ENCODE measurements around the gene MUC20. TPM values are rescaled to one million over a fixed set of nuclear protein-coding genes. Genes with fewer than 3 reads are reported as not detected.
A peak's percentile ranks its signal among the peaks of the same experiment; 100 is the strongest.

The MUC20 gene
- total and polyA plus RNA-seq, 5 donors, result 0.86 to 4.8 (median 1.7) TPM

DNA sequence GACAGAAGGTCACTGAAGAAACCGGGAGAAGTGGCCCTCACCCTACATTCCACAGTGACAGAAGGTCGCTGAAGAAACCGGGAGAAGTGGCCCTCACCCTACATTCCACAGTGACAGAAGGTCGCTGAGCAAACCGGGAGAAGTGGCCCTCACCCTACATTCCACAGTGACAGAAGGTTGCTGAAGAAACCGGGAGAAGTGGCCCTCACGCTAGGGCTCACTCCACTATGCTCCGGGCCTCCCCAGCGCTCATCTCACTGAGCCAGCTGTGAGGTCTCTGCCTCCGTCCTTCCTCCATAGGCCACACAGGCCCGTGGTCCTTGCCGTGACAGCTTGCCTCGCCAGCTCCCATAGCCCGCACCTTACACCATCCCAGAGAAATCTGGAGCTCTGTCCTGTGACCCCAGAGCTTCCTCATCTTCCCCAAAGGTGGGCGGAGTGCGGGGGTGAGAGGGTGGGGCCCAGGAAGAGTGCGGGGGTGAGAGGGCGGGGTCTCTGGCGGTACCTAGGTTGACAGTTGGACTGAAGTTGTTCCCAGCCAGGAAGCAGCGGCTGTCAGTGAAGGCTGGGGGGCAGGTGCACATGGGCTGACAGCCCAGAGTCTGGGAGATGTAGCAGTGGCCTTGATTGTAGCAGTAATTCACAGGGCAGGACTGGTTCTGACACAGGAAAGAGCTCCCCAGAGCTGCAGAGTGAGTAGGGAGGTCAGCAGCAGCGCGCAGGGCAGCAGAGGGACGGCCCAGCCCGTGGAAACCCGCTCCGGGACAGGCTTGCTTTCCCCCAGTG lies 32.0 kb downstream of the MUC20 start:
- Histone ChIP-seq H3K4me1 (ENCODE audit: control insufficient read depth, insufficient read depth, low read length) (no peaks in the 10 kb centered on the region), H3K27me3 (ENCODE audit: control insufficient read depth, insufficient read depth) (no peaks in the 10 kb centered on the region), H3K27ac (ENCODE audit: low read length) (no peak overlapping the region), H3K9me3 (ENCODE audit: control insufficient read depth, low read length) (no peaks in the 10 kb centered on the region), H3K4me3 (ENCODE audit: low read length) (no peak overlapping the region)
- ATAC-seq (no peak), DNase-seq (no peak)
- 80% methylated on average over 26 of the region's 26 CpGs for WGBS
- intact Hi-C loops (cut with DNase I), result no loop called here

DNA sequence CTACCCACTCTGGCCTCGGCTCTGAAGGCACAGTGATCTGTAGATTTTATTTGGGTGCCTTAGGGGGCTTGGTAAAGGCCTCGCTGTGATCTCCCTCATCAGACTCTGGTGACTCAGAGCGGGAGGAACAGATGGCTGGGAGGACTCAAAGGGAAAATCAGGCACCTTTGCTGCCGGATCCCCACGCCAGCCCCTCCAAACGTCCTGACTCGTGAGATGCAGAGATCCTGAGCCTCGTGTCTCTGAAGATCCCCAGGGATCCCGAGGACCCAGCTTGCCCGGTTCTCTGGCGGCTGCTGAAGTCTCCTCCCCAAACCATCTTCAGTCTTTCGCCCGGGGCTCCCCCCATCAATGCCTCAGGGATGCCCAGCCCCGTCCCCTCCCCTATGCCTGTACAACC lies 32.8 kb downstream of the MUC20 start:
- DNase-seq, result no peak
- no peaks in the 10 kb centered on the region for H3K4me1 ChIP-seq (ENCODE audit: control insufficient read depth, insufficient read depth, low read length)
- intact Hi-C loops (cut with DNase I), result no loop called here
- no peaks in the 10 kb centered on the region for H3K9me3 ChIP-seq (ENCODE audit: control insufficient read depth, low read length)
- H3K4me3 ChIP-seq (ENCODE audit: low read length), result no peak overlapping the region
- WGBS, result 84% methylated on average over 14 of the region's 14 CpGs
- H3K27me3 ChIP-seq (ENCODE audit: control insufficient read depth, insufficient read depth), result no peaks in the 10 kb centered on the region
- no peak for ATAC-seq
- H3K27ac ChIP-seq (ENCODE audit: low read length), result no peak overlapping the region

DNA sequence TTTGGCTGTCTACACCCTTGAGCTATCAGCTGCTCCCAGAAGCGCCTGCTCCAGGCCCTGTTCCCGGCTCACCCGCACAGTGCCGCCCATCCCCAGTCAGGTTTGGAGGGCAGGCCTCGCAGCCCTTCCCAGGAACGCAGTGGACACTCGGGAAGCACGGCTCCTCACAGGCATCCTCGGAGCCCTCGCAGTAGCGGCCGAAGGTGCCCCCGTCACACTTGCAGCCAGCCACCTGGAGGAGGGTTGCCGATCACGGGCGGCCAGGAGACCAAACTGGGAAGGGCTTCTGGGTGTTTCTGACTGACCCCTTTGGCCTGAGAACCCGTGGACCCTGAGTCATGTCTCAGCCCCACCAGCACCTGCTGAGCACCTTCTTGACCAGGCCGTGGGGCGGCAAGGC lies 33.4 kb downstream of the MUC20 start:
- no peaks in the 10 kb centered on the region for H3K27me3 ChIP-seq (ENCODE audit: control insufficient read depth, insufficient read depth)
- 94% methylated on average over 19 of the region's 19 CpGs for WGBS
- H3K27ac ChIP-seq (ENCODE audit: low read length), result no peak overlapping the region
- no peak overlapping the region for H3K4me3 ChIP-seq (ENCODE audit: low read length)
- intact Hi-C loops (cut with DNase I), result no loop called here
- ATAC-seq (no peak), DNase-seq (no peak)
- no peaks in the 10 kb centered on the region for H3K9me3 ChIP-seq (ENCODE audit: control insufficient read depth, low read length)
- H3K4me1 ChIP-seq (ENCODE audit: control insufficient read depth, insufficient read depth, low read length), result no peaks in the 10 kb centered on the region

DNA sequence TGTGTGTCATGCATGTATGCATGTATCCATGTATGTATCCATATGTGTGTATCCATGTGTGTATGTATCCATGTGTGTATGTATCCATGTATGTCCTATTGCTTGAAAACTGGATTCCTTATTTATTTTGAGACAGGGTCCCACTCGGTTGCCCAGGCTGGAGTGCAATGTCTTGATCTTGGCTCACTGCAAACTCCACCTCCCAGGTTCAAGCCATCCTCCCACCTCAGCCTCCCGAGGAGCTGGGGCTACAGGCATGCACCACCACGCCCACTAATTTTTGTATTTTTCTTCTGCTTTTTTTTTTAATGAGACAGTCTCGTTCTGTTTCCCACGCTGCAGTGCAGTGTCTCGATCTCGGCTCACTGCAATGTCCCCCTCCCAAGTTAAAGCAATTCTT lies 34.1 kb downstream of the MUC20 start:
- DNase-seq (no peak), ATAC-seq (no peak)
- Histone ChIP-seq H3K4me3 (ENCODE audit: low read length) (no peak overlapping the region), H3K27me3 (ENCODE audit: control insufficient read depth, insufficient read depth) (no peaks in the 10 kb centered on the region), H3K9me3 (ENCODE audit: control insufficient read depth, low read length) (no peaks in the 10 kb centered on the region), H3K27ac (ENCODE audit: low read length) (no peak overlapping the region), H3K4me1 (ENCODE audit: control insufficient read depth, insufficient read depth, low read length) (no peaks in the 10 kb centered on the region)
- intact Hi-C loops (cut with DNase I), result no loop called here
- WGBS, result 87% methylated on average over 7 of the region's 7 CpGs

DNA sequence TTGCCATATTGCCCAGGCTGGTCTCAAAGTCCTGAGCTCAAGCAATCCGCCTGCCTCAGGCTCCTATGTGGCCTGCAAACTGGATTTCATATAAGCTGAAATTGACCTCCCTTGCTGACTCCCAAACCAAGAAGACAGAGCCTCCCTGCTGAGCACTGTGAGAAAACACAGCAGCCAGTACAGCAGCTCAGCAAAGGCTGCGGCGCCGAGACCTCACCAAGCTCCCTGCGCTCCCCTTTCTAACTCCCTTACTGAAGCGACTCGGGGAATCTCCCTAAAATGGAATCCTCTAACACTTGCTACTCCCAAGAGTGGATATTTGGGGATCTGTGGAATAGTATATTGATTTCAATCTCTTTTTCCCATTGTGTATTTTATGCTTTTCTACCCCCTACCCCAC lies 34.6 kb downstream of the MUC20 start:
- 70% methylated on average over 7 of the region's 7 CpGs for WGBS
- DNase-seq, result no peak
- intact Hi-C loops (cut with DNase I), result no loop called here
- no peak for ATAC-seq
- Histone ChIP-seq H3K4me3 (ENCODE audit: low read length) (no peak overlapping the region), H3K27ac (ENCODE audit: low read length) (no peak overlapping the region), H3K4me1 (ENCODE audit: control insufficient read depth, insufficient read depth, low read length) (no peaks in the 10 kb centered on the region), H3K27me3 (ENCODE audit: control insufficient read depth, insufficient read depth) (no peaks in the 10 kb centered on the region), H3K9me3 (ENCODE audit: control insufficient read depth, low read length) (no peaks in the 10 kb centered on the region)

DNA sequence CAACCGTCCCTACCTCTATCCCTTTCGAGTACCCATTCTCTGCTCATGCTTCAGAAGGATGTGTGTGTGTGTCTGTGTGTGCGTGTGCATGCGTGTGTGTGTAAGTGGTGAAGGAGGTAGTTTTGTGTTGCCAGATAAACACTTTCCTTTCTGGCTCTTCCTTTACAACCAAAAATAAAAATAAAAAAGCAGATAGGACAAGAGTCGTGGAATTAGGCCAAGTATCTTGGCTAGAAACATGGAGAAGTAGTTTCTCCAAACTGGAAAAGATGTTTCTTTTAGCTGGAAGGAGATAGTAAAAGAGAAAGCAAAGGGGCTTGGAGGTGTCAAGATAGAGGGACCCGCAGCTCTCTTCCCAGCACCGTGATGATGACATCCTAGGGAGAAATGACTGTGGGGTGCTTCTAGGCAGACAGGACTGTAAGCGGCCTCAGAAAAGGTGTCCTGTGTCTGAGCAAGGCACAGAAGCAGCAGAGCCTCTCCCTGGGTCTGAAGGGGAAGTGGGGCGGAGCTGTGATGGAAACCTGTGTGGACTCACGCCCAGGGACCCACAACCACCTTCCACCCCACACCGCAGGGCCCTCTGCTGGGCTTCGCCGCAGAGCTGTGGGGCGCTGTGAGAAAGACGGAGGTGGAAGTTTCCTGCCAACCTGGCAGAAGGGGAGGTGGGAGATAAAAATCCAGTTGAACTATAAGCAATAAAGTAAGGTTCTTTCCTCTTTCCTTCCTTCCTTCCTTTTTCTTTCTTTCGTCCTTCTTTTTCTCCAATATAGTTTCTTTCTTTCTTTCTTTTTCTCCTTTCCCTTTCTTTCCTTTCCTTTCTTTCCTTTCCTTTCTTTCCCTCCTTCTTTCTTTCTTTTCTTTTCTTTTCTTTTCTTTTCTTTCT lies 35.3 kb downstream of the MUC20 start:
- WGBS, result 55% methylated on average over 16 of the region's 16 CpGs
- peak in 1 of 3 donors; percentile 66 for DNase-seq

DNA sequence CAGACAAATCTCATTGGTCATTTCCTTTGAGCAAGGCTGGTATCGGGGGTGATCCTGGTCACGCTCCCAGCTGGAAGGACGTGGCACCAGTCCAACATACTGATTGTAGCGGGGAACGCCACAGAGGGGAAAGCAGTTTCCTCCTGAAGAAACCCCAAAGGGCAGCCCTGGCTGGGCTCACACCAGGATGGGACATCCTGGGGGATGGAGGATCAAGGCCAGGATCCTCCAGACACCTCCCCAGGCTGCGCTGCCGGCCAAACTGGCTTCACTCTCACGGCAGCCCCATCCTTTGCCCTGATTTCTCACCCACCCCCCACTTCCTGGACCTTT lies 36.6 kb downstream of the MUC20 start:
- DNase-seq (peak in 1 of 3 donors; percentile 63), ATAC-seq (peak in 1 of 2 donors; percentile 16)
- intact Hi-C loops (cut with DNase I), result no loop called here
- Histone ChIP-seq H3K9me3 (ENCODE audit: control insufficient read depth, low read length) (no peaks in the 10 kb centered on the region), H3K4me3 (ENCODE audit: low read length) (no peak overlapping the region), H3K27me3 (ENCODE audit: control insufficient read depth, insufficient read depth) (no peaks in the 10 kb centered on the region), H3K27ac (ENCODE audit: low read length) (no peak overlapping the region), H3K4me1 (ENCODE audit: control insufficient read depth, insufficient read depth, low read length) (no peaks in the 10 kb centered on the region)
- WGBS, result 10% methylated on average over 8 of the region's 8 CpGs

More for the DNA sequence above, 35.3 kb downstream of the MUC20 start:
- no peak for ATAC-seq
- Histone ChIP-seq H3K27me3 (ENCODE audit: control insufficient read depth, insufficient read depth) (no peaks in the 10 kb centered on the region), H3K4me3 (ENCODE audit: low read length) (no peak overlapping the region), H3K4me1 (ENCODE audit: control insufficient read depth, insufficient read depth, low read length) (no peaks in the 10 kb centered on the region), H3K9me3 (ENCODE audit: control insufficient read depth, low read length) (no peaks in the 10 kb centered on the region), H3K27ac (ENCODE audit: low read length) (no peak overlapping the region)
- intact Hi-C loops (cut with DNase I), result no loop called here

DNA sequence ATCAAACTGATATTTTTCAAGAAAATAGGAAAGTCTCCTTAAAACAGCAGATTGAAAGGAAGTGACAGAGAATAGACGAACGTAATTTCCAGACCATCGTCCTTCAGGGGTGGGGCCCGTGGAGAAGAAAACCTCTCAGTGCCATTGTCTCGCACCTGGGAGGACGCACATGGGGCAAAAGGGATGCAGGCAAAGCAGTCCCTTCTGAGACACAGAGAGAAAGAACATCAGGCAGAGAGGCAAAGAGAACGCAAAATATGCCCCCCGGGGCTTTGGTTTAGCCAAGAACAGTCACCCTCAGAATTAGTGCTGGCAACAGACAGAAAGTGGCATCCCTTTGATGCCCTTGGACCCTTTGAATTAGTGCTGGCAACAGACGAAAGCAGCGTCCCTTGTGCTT lies 37.0 kb downstream of the MUC20 start:
- ATAC-seq (no peak), DNase-seq (no peak)
- intact Hi-C loops (cut with DNase I), result no loop called here

DNA sequence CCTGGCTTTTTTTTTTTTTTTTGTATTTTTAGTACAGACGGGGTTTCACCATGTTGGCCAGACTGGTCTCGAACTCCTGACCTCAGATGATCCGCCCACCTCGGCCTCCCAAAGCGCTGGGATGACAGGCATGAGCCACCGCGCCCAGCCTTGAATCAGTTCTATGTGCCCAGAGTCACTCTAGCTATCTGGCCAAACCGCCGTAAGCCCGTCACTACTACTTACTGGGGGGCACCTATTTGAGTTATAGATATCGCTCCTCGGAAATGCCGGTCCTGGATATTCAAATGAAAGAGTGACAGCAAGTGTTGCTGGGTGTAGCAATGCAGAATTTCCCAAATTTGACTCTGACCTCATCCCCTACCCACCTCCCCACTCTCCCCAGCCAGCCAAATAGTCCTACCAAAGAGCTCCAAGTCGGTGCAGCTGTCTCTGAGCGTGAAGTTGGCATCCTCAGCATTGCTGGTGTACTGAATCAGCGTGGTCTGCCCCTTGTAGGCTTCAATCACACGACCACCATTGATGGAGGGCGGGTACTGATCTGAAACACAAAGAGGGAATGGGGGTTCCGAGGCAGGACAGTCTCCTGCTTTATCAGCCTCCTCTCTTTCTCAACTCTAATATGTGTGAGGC lies 38.1 kb downstream of the MUC20 start:
- no peaks in the 10 kb centered on the region for H3K9me3 ChIP-seq (ENCODE audit: control insufficient read depth, low read length)
- H3K4me1 ChIP-seq (ENCODE audit: control insufficient read depth, insufficient read depth, low read length), result no peaks in the 10 kb centered on the region
- no peaks in the 10 kb centered on the region for H3K27me3 ChIP-seq (ENCODE audit: control insufficient read depth, insufficient read depth)
- 80% methylated on average over 19 of the region's 19 CpGs for WGBS
- intact Hi-C loops (cut with DNase I), result no loop called here
- no peak overlapping the region for H3K27ac ChIP-seq (ENCODE audit: low read length)
- DNase-seq, result no peak
- no peak overlapping the region for H3K4me3 ChIP-seq (ENCODE audit: low read length)
- ATAC-seq, result no peak

More for the DNA sequence above, 37.0 kb downstream of the MUC20 start:
- H3K27ac ChIP-seq (ENCODE audit: low read length), result no peak overlapping the region
- no peak overlapping the region for H3K4me3 ChIP-seq (ENCODE audit: low read length)
- no peaks in the 10 kb centered on the region for H3K9me3 ChIP-seq (ENCODE audit: control insufficient read depth, low read length)
- 46% methylated on average over 10 of the region's 10 CpGs for WGBS
- no peaks in the 10 kb centered on the region for H3K27me3 ChIP-seq (ENCODE audit: control insufficient read depth, insufficient read depth)
- no peaks in the 10 kb centered on the region for H3K4me1 ChIP-seq (ENCODE audit: control insufficient read depth, insufficient read depth, low read length)

DNA sequence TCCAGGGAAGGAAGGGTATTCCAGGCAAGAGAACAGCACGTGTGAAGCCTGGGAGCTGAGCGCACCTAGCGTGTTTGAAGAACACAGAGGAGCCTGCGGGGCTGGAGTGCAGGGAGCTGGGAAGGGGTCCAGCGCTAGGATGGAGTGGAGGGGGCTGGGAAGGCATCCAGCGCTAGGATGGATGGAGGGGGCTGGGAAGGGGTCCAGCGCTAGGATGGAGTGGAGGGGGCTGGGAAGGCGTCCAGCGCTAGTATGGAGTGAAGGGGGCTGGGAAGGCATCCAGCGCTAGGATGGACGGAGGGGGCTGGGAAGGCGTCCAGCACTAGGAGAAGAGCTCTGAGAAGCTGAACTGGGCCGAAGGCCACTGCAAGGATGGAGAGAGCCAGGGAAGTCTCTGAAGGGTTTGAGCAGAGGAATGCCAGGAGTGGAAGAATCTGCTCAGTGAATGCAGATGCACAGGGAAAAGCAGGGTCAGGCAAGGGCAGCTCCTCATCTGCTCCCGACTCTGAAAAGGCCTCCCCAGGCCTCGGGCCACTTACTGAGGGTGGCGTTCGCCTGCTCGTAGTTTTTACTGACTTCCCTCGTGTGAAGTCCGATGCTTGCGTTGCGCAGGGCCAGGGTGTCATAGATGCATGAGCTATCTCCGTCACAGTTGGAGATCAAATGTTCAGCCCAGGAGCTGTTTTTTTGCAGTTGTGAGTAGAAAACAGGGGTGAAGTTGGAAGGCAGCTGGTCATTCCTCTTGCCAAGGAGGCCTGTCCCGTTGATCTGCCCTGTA lies 39.8 kb downstream of the MUC20 start:
- intact Hi-C loops (cut with DNase I), result no loop called here
- no peaks in the 10 kb centered on the region for H3K4me1 ChIP-seq (ENCODE audit: control insufficient read depth, insufficient read depth, low read length)
- H3K27ac ChIP-seq (ENCODE audit: low read length), result no peak overlapping the region
- peak in 2 of 3 donors; percentile 76 to 82 for DNase-seq
- no peak overlapping the region for H3K4me3 ChIP-seq (ENCODE audit: low read length)
- H3K9me3 ChIP-seq (ENCODE audit: control insufficient read depth, low read length), result no peaks in the 10 kb centered on the region
- WGBS, result 53% methylated on average over 24 of the region's 24 CpGs
- no peaks in the 10 kb centered on the region for H3K27me3 ChIP-seq (ENCODE audit: control insufficient read depth, insufficient read depth)
- ATAC-seq, result peak; percentile 27 to 76
